Measurements from ENCODE around the gene ICAM3. TPM values are rescaled to one million over a fixed set of nuclear protein-coding genes. Genes with fewer than 3 reads are reported as not detected.

ICAM3 gene
- total and polyA plus RNA-seq, 2 of the 4 experiments (the other 2 are of a cell fraction) = 6.6 to 11.7 TPM

GRCh38 chr19:10318807-10319682 lies 20.4 kb downstream of the ICAM3 start:
- POLR2A ChIA-PET (ENCODE audit: unreplicated experiment) = no interaction called here
- Histone ChIP-seq H2AK9ac (replicated peaks; ENCODE audit: low read depth, low read length, poor library complexity) (no peak overlapping the region), H3K27ac (ENCODE audit: insufficient read depth, low read length) (no peak overlapping the region), H3K27me3 (ENCODE audit: control insufficient read depth, insufficient read depth, low read length) (no peaks in the 10 kb centered on the region), H3K23ac (ENCODE audit: low read depth, low read length) (no peak overlapping the region), H4K91ac (ENCODE audit: insufficient read depth, low read depth, low read length) (no peak overlapping the region), H3K4me3 (ENCODE audit: insufficient read depth, low read depth, low read length) (no peak overlapping the region), H2BK20ac (ENCODE audit: low read depth, low read length) (no peak overlapping the region), H3K4me2 (ENCODE audit: low read depth, low read length) (no peak overlapping the region), H3K18ac (ENCODE audit: low read depth, low read length) (no peak overlapping the region), H3K9me3 (ENCODE audit: control insufficient read depth, insufficient read depth, low read length) (no peaks in the 10 kb centered on the region), H3K4me1 (ENCODE audit: control insufficient read depth, insufficient read depth, low read length) (no peaks in the 10 kb centered on the region), H3K9me1 (ENCODE audit: insufficient read depth, low read length) (peaks cover 7% of the 10 kb centered on the region; the same call in 1 of the 2 replicates), H4K20me1 (ENCODE audit: insufficient read depth, low read length) (peaks cover 9% of the 10 kb centered on the region; the same call in 1 of the 2 replicates), H2AFZ (replicated peaks; ENCODE audit: low read length, poor library complexity) (no peak overlapping the region), H3K56ac (ENCODE audit: extremely low read depth, insufficient read depth, low read length) (no peak overlapping the region), H2AK5ac (ENCODE audit: low read depth, low read length) (no peak overlapping the region), H3K14ac (replicated peaks; ENCODE audit: low read depth, low read length) (no peak overlapping the region), H4K5ac (ENCODE audit: low read depth, low read length) (no peak overlapping the region), H2BK120ac (ENCODE audit: low read depth, low read length) (no peak overlapping the region), H3K9ac (ENCODE audit: low read depth, low read length) (no peak overlapping the region), H2BK5ac (ENCODE audit: low read depth, low read length, poor library complexity, severe bottlenecking) (no peak overlapping the region), H4K8ac (ENCODE audit: low read depth in 2 of 2, low read length in 2 of 2) (no peak overlapping the region), H3K4ac (ENCODE audit: low read depth, low read length) (no peak overlapping the region), H2BK15ac (ENCODE audit: low read depth, low read length) (no peak overlapping the region), H3K79me1 (ENCODE audit: low read depth in 1 of 2, low read length in 2 of 2) (peaks cover 16 to 20% of the 10 kb centered on the region in 2 experiments), H3K36me3 (ENCODE audit: control insufficient read depth, insufficient read depth, low read length) (peaks cover 51% of the 10 kb centered on the region)
- TF ChIP-seq CTCF (conservative IDR thresholded peaks at IDR 0.05; ENCODE audit: low read depth, low read length) = no peak
- BruUV-seq (replicated peaks) = no TSS peak
- in situ Hi-C loops (cut with MboI; ENCODE audit: low sequenced_read_pairs) (no loop called here), dilution Hi-C loops (cut with HindIII; ENCODE audit: low sequenced_read_pairs, unreplicated experiment) (no loop called here), intact Hi-C loops (cut with micrococcal nuclease) (no loop called here)
- CTCF ChIA-PET = no interaction called here
- no peak for DNase-seq
- no peak for ATAC-seq (ENCODE audit: low read depth)
- WGBS, 2 experiments (ENCODE audit: extremely low coverage in 2 of 2, insufficient read length in 1 of 2) = 94% methylated on average over 6 of the region's 13 CpGs; no CpG with 5 or more reads in 1 of the 2 experiments
